Activated CD8-positive, alpha-beta memory T cell treated with anti-CD3 and anti-CD28 coated beads, Interleukin-2, amount 50 U/mL, for 24 hours (primary cell): ENCODE data around the gene TWSG1.
A peak's percentile ranks its signal among the peaks of the same experiment; 100 is the strongest.

Experiments used
- DNase-seq: peaks from one replicate; pipeline ENCODE4 v3.0.0-alpha.2; 2020; ENCODE audit errors: extremely low read depth

Gene TWSG1

DNA sequence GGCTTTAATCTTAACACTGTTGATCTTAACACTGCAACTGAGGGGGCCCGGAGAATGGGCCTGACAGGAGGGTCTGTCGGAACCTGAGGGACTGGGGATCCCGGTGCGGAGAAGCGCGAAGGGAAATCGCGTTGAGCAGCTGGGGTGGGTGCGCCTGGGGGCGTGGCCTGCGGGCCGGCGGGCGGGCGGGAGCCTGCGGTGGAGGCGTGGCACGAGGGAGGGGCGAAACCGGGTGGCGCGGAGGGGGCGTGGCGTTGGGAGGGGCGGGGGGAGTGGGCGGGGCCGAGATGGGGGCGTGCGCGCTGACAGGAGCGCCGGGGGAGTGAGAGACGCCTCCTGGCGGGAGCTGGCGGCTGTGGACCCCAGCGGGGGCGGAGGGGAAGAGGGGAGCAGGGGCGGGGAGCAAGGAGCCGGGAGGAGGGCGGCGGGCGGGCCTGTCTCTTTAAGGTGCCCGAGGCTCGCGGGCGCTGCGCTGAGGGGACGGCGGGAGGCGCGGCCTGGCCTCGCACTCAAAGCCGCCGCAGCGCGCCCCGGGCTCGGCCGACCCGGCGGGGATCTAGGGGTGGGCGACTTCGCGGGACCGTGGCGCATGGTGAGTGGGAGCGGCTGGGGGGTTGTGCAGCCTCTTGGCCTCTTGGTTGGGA, at the start of gene TWSG1:
Gene TWSG1, plus strand, starts transcription at position 445 of the 644 bp plus-strand sequence. CDS start 2,457 bp downstream, outside the sequence.
- DNase-seq = peak; percentile 69

- no peak for DNase-seq
Measured at GRCh38 chr18:9285604-9286003, 49.0 kb upstream of the TWSG1 start.

DNA sequence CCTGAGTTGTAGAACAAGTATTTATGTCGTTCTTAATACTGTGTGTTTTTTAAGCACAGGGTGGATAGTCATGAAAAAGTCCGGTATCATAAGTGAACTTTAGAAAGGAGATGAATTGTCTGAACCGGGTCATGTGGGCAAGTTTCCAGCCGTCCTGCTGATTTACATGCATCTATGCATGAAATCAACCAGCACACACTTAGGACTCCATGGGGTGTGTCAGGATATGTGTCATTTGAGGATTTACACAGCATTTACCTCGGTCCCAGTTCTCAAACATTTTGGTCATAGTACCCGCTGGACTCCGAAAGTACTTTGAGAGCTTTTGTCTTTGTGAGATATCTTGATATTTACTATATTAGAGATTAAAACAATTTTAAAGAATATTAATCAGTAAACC, 47.5 kb upstream of the TWSG1 start:
- DNase-seq = no peak

DNA sequence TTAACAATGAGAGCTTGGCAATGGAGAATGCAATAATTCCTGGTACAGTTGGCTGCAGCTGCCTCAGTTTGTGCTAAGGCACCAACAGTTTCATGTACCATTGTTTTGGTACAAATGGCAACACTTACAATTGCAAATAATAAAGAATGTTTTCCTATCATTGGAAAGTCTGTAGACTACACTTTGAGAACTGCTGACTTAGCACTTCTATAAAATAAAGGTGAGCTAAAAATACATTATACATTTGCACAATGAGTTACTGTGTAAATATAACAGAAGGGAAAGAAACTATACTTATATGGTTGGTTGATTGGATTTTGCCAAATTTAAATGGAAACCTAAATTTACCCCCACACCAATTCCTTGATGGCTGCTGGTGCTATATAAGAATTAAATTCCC, 44.9 kb upstream of the TWSG1 start:
- DNase-seq = no peak

- no peak for DNase-seq
Measured at GRCh38 chr18:9290156-9290555, 44.4 kb upstream of the TWSG1 start.

DNA sequence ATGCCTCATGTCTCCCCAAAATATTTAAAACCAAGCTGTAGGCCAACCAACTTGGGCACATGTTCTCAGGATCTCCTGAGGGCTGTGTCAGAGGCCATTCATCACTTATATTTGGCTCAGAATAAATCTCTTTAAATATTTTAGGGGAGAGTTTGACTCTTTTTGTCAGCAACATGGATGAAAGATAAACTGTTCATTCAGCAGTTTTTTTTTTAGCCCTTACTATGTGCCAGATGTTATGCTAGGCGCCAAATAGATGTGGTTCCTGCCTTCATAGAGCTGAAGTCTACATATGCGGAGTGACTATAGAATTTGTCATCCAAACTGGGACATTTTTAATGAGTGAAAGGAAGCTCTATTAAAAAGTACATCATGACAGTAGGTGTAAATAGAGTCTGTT, 42.5 kb upstream of the TWSG1 start:
- DNase-seq = no peak

GRCh38 chr18:9293948-9294347, 40.6 kb upstream of the TWSG1 start:
- DNase-seq = no peak

DNA sequence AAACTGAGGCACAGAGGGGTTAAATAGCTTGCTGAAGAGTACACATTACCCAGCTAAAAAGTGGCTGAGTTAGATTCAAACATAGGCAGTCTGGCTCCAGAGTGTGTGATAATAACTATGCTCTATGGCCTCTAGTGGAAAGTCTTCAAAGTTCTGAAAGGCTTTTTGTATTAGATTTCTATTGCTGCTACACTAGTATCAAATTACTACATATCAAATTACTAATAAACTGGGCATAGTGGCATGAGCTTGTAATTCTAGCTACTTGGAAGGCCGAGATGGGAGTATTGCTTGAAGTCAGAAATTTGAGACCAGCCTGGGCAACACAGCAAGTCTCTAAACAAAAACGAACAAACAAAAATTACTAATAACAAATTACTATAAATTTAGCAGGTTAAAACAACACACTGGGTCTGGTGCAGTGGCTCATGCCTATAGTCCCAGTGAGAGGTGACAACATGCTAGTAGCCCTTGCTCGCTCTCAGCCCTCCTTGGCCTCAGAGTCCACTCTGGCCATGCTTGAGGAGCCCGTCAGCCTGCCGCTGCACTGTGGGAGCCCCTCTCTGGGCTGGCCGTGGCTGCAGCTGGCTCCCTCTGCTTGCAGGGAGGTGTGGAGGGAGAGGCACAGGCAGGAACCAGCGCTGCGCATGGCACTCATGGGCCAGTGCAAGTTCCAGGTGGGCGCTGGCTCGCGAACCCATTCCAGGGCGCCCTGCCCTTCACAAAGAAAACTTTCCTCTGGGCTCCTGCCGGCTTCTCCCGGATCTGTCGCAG, 38.2 kb upstream of the TWSG1 start:
- no peak for DNase-seq

- DNase-seq = no peak
Measured at GRCh38 chr18:9297007-9297393, 37.6 kb upstream of the TWSG1 start.

DNA sequence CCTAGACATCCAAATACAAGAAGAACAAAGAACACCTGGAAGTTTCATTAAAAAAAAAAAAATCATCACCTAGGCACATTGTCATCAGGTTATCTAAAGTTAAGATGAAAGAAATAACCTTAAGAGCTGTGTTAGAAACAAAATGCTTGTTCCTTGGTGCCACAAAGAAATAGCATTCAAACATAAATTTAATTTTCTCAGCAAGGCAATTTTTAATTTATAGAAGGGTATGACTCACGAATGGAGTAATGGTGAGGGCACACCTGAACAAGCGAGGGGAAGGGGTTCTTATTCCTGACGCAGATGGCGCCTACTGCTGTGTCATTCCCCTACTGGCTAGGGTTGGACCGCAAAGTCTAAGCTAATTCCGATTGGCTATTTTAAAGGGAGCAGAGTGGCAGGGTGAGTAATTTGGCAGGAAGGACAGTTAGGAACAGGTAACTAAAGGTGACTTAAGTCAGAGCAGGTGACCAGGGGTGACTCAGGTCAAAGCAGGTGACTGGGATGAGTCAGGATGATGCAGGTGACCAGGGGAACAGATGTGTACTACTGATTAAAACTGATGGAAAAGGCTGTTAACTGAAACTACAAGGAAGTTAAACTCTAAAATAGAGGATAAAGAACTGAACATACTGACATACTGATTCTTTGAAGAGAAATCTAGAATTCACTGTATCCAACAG, 30.0 kb upstream of the TWSG1 start:
- no peak for DNase-seq

- no peak for DNase-seq
Measured at GRCh38 chr18:9319333-9319732, 15.2 kb upstream of the TWSG1 start.

- no peak for DNase-seq
Measured at GRCh38 chr18:9321017-9321452, 13.5 kb upstream of the TWSG1 start.

DNA sequence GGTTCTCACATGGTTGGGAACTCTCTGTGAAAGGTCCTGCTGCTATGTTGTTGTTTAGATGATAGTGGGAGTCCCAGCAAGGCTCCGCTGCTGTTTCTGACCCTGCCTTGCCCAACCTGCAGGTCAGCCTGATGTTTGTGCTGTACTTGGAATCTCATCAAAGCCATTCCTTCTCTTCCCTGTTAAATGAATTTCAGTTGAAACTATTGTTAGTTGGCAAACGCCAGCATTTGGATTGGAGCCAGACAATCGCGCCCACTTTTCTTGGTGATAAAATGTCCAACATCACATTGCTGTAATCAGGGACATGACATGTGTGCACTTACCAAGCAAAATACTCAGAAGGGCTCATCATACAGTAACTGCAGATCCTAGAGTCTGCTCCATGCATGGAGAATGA, 12.8 kb upstream of the TWSG1 start:
- DNase-seq = no peak

DNA sequence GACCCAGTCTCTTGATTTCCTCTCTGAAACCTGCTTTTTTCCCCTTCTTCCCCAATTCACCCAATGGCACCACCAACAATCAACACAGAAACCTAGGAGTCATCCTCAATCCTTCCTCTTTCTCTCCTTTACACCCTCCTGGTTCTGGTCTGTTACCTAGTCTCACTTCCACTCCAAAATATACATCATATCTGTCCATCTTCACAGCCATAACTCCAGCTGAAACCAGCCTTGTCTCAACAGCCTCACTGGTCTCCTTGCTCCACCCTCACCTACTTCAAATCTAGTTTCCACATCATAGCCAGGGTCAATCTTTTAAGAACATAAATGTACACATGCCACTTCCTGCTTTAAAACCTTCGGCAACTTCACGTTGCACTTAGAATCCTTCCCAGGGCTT, 11.8 kb upstream of the TWSG1 start:
- DNase-seq = no peak

DNA sequence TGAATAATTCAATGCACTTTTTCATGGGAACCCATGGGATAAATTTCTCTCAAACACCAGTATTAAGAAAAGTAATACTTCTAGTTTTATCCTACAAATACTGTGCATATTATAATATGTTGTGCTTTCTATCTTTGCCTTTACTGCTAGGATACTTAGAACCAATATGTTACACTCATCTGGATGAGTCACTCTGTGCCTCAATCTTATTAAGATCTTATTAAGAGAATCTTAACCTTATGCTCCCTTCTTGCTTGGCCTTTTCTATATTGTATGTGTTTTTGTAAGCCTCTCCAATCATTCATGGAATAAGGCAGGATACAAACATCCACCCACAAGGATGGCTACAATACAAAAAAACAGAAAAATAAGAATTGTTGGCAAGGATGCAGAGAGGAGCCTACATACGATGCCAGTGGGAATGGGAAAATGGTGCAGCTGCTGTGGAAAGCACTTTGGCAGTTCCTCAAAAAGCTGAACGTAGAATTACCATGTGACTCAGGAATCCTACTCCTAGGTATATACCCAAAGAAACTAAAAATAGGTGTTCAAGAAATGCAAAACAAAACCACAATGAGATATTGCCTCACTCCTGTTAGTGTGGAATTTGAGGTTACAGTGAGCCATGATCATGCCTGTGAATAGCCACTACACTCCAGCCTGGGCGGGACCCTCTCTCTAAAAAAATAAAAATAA, 10.7 kb upstream of the TWSG1 start:
- no peak for DNase-seq

DNA sequence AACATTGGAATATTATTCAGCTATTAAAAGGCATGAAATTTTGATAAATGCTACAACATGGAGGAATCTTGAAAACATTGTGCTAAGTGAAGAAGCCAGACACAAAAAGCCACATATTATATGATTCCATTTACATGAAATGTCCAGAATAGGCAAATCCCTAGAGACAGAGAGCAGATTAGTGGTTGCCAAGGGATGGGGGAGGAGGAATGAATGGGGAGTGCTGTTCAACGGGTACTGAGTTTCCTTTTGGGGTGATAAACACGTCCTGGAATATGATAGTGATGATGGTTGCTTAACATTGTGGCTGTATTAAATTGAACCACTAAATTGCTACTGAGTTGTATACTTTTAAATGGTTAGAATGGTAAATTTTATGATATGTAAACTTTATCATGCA, 8.9 kb upstream of the TWSG1 start:
- no peak for DNase-seq

DNA sequence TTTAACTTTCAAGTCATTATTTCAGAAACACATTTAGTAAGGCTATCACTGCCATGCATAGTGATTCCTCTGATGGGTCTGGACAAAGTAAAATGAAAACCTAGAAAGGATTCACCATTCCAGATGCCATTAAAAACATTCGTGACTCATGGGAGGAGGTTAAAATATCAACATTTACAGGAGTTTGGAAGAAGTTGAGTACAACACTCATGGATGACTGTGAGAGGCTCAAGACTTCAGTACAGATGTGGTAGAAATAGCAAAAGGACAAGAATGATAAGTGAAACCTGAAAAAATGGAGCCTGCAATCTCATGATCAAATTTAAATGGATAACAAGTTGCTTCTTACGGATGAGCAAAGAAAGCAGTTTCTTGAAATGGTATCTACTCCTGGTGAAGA, 5.8 kb upstream of the TWSG1 start:
- DNase-seq = no peak

GRCh38 chr18:9329471-9329870, 5.1 kb upstream of the TWSG1 start:
- DNase-seq = no peak

DNA sequence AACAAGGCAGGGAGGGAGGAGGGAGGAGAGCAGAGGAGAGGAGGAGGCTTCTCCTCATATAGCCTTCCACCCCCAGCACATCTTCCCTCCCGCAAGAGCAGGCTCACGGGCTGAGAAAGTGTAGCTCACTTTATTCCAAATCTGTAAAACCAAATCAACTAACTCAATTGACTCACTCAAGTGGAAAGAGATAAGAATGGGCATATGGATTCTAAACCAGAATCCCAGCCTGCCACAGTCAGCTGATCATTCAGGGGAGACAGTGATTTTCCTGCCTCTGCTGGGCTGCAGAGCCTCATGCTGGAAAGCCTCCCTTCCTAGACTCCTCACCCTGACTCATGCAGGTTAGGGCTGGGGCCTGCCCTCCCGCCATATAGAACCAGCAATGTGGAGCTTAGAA, 4.2 kb upstream of the TWSG1 start:
- DNase-seq = no peak

- DNase-seq = no peak
Measured at GRCh38 chr18:9333441-9334328, 888 bp upstream of the TWSG1 start.

DNA sequence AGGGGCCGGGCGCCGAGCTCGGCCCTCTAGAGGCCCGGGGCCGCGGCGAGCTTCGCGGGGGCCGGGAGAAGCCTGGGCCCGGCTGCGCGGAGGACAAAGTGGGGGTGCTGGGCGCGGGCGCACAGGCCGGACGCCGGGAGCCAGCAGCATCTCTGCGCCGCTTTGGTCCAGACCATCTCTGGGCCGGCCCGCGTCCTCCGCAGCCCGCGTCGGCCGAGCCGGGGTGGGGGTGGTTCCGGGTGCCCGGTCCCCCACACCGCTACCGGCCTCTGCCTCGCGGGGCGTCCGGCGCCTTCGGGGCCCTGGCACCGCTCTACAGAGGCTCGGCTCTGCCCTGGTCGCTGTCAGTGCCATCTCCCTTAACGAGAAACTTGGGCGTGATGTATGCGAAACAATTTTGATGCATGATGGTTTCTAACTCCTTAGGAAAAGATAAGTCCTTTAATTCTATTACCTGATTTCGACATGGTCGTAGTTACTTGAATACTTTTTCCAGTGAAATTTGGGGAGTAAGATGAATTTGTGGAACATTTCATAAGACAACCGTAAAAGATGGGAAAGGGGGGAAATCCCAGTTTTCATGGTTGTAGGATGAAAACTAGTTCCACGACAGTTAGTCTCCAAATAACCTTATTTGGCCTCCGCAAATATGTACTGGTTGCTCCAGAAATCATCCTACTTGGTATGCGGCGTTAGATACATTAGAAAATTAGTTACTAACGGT, 562 bp downstream of the TWSG1 start:
- DNase-seq = no peak
